K562 (cell line): ENCODE measurements around the gene NOSIP. TPM values are rescaled to one million over a fixed set of nuclear protein-coding genes. Genes with fewer than 3 reads are reported as not detected.

Experiments used
- ATAC-seq: fragments of 200-7000 bp; cut with Tn5 transposase; 3 replicates; pipeline ENCODE4 v1.9.1; 2020; ENCODE audit warnings: moderate library complexity
- BruUV-seq: library from RNA; stranded (reverse); fragments of 400-500 nt; replicated peaks from 2 replicates; lab custom pipeline; 2021; lab: Mats Ljungman, UMichigan
- CTCF ChIA-PET: fragments of 300-600 bp; formaldehyde crosslinking; extraction: SDS; loops from one replicate; lab custom pipeline; 2021; ENCODE audit warnings: low intra/inter-chr PET ratio; lab: Yijun Ruan, JAX
- POLR2A ChIA-PET: fragments of 300-600, 350-650 bp; sonication (Branson Sonifier 250); formaldehyde crosslinking; extraction: SDS; loops from one replicate; lab custom pipeline; 2021; ENCODE audit warnings: antibody characterized with exemption, inconsistent platforms; lab: Yijun Ruan, JAX
- DNase-seq, 4 experiments: peaks; one replicate each; pipeline versions ENCODE4 v3.0.0 to v3.0.0-alpha.2; 2011 to 2018; ENCODE audit warnings: low spot score in 3 of 4, mixed read lengths in 3 of 4; ENCODE audit errors: extremely low read depth in 1 of 4
- FAIRE-seq: peaks from 2 replicates; lab custom pipeline; 2011; peaks lifted over from hg19 to GRCh38; lab: Jason Lieb, UNC
- H2AFZ ChIP-seq: 2 replicates; pipeline ENCODE4 v1.6.0; 2011; ENCODE audit warnings: low read depth, low read length, control low read depth, inconsistent platforms
- H3K27ac ChIP-seq: fragments of 200-600 bp; 3 replicates; pipeline ENCODE4 v1.8.0; 2011; ENCODE audit warnings: low read depth, mild to moderate bottlenecking, control low read depth, inconsistent platforms, low read length, moderate library complexity, mixed read lengths; ENCODE audit errors: extremely low read depth
- H3K27me3 ChIP-seq, 2 experiments: fragments of 300-600 bp in 1 of 2; 2 replicates in 1 of 2; 3 replicates in 1 of 2; pipeline versions ENCODE4 v1.6.0 to v1.8.0; 2011; ENCODE audit warnings: inconsistent platforms in 2 of 2, low read length in 2 of 2, mild to moderate bottlenecking in 1 of 2, mixed read lengths in 1 of 2, moderate library complexity in 1 of 2; ENCODE audit not compliant: control insufficient read depth in 2 of 2, insufficient read depth in 2 of 2
- H3K36me3 ChIP-seq: fragments of 300-600 bp; 3 replicates; pipeline ENCODE4 v1.8.0; 2011; ENCODE audit warnings: mild to moderate bottlenecking, low read length, inconsistent platforms; ENCODE audit not compliant: control insufficient read depth, insufficient read depth
- H3K4me1 ChIP-seq, 2 experiments: fragments of 200-600 bp in 1 of 2; replicated peaks in 1 of 2; 2 replicates in 1 of 2; 3 replicates in 1 of 2; pipeline versions ENCODE4 v1.5.1 to v1.8.0; 2011; ENCODE audit warnings: inconsistent platforms in 2 of 2, low read length in 2 of 2, mild to moderate bottlenecking in 1 of 2, mixed read lengths in 1 of 2, moderate library complexity in 1 of 2; ENCODE audit not compliant: control insufficient read depth in 2 of 2, insufficient read depth in 2 of 2
- H3K4me2 ChIP-seq: 2 replicates; pipeline ENCODE4 v1.6.1; 2011; ENCODE audit warnings: low read length, control low read depth, inconsistent platforms, mixed read lengths; ENCODE audit not compliant: insufficient read depth
- H3K4me3 ChIP-seq: fragments of 200-600 bp; sonication (generic), shearing (Covaris generic); 2 replicates; pipeline ENCODE4 v1.5.1; 2016; ENCODE audit warnings: control low read depth, inconsistent platforms
- H3K79me2 ChIP-seq: fragments of 200-600 bp; 3 replicates; pipeline ENCODE4 v1.8.0; 2011; ENCODE audit warnings: low read length, inconsistent platforms; ENCODE audit not compliant: control insufficient read depth, insufficient read depth
- H3K9ac ChIP-seq, 2 experiments: 2 replicates each; pipeline versions ENCODE4 v1.6.0 to v1.6.1; 2011; ENCODE audit warnings: low read depth in 2 of 2, low read length in 2 of 2, control low read depth in 1 of 2, inconsistent platforms in 1 of 2, mild to moderate bottlenecking in 1 of 2, mixed read lengths in 1 of 2; ENCODE audit not compliant: insufficient read depth in 1 of 2
- H3K9me1 ChIP-seq: one replicate; pipeline ENCODE4 v1.6.0; 2011; ENCODE audit warnings: inconsistent platforms, mild to moderate bottlenecking, low read length, moderate library complexity; ENCODE audit not compliant: control insufficient read depth, insufficient read depth
- H3K9me3 ChIP-seq: replicated peaks from 2 replicates; pipeline ENCODE4 v1.5.1; 2011; ENCODE audit warnings: low read depth, low read length, inconsistent platforms; ENCODE audit not compliant: control insufficient read depth, insufficient read depth
- H4K20me1 ChIP-seq: replicated peaks from 2 replicates; pipeline ENCODE4 v1.6.1; 2011; ENCODE audit warnings: low read length, inconsistent platforms, mixed read lengths; ENCODE audit not compliant: control insufficient read depth, insufficient read depth
- ARID2 ChIP-seq: fragments of 450-650 bp; IDR thresholded peaks from 2 replicates; pipeline ENCODE4 v1.6.1; 2017; ENCODE audit warnings: antibody characterized with exemption, mild to moderate bottlenecking
- BRF2 ChIP-seq: IDR thresholded peaks from 3 replicates; pipeline ENCODE4 v1.6.1; 2011; ENCODE audit warnings: borderline replicate concordance, mild to moderate bottlenecking; ENCODE audit not compliant: insufficient read length, insufficient read depth
- CTCF ChIP-seq, 3 experiments: IDR thresholded peaks in 2 of 3; conservative IDR thresholded peaks in 1 of 3; 2 replicates each; pipeline ENCODE4 v1.5.1; 2011 to 2012; ENCODE audit warnings: low read length in 3 of 3, mild to moderate bottlenecking in 3 of 3, control low read depth in 2 of 3, improper control_type of control experiment in 1 of 3, inconsistent platforms in 1 of 3, low read depth in 1 of 3, mixed read lengths in 1 of 3, moderate library complexity in 1 of 3; ENCODE audit not compliant: insufficient read depth in 2 of 3
- GABPA ChIP-seq: fragments of 200-800 bp; sonication (Bioruptor generic); conservative IDR thresholded peaks from 2 replicates; pipeline ENCODE4 v1.6.1; 2016; ENCODE audit warnings: low read depth, missing genetic modification characterization, missing compliant biosample characterization
- HDAC3 ChIP-seq: fragments of 450-650 bp; IDR thresholded peaks from 2 replicates; pipeline ENCODE4 v1.6.1; 2018; ENCODE audit warnings: borderline replicate concordance, mild to moderate bottlenecking, moderate library complexity; ENCODE audit not compliant: partially characterized antibody
- MNT ChIP-seq, 2 experiments: fragments of 450-650 bp; conservative IDR thresholded peaks; 2 replicates each; pipeline ENCODE4 v1.6.1; 2017; ENCODE audit warnings: mild to moderate bottlenecking in 2 of 2, moderate library complexity in 2 of 2
- NFRKB ChIP-seq: fragments of 450-650 bp; IDR thresholded peaks from 2 replicates; pipeline ENCODE4 v1.6.1; 2016; ENCODE audit warnings: low read depth
- NUFIP1 ChIP-seq: fragments of 450-650 bp; IDR thresholded peaks from 2 replicates; pipeline ENCODE4 v1.6.1; 2018; ENCODE audit not compliant: partially characterized antibody
- RFX1 ChIP-seq: fragments of 450-650 bp; IDR thresholded peaks from 2 replicates; pipeline ENCODE4 v1.6.1; 2016; ENCODE audit warnings: mild to moderate bottlenecking, moderate library complexity
- SMARCA4 ChIP-seq: fragments of 450-650 bp; IDR thresholded peaks from 2 replicates; pipeline ENCODE4 v1.6.1; 2016
- TEAD2 ChIP-seq: fragments of 450-650 bp; IDR thresholded peaks from 2 replicates; pipeline ENCODE4 v1.6.1; 2016; ENCODE audit warnings: missing genetic modification characterization, control low read depth, missing compliant biosample characterization
- VEZF1 ChIP-seq: fragments of 200-800 bp; sonication (Bioruptor generic); IDR thresholded peaks from 2 replicates; pipeline ENCODE4 v1.6.1; 2017; ENCODE audit warnings: missing genetic modification characterization, missing compliant biosample characterization
- ZNF695 ChIP-seq: fragments of 450-650 bp; formaldehyde crosslinking; IDR thresholded peaks from 2 replicates; pipeline ENCODE4 v1.4.0; 2020; ENCODE audit warnings: mild to moderate bottlenecking, moderate library complexity
- WGBS: fragments of 100-300 bp; shearing (Covaris generic); methylation state at CpG from one replicate; pipeline ENCODE4 v1.1.6; 2016; ENCODE audit warnings: low coverage, mixed read lengths; ENCODE audit not compliant: insufficient coverage; ENCODE audit errors: missing lambda C conversion rate; 5-methylcytosine and 5-hydroxymethylcytosine counted together
- in situ Hi-C: fragments of 300-500 bp; cut with MboI; formaldehyde crosslinking; loops from 4 replicates; pipeline ENCODE4 v1.15.0; 2018; ENCODE audit warnings: inconsistent platforms, mixed read lengths
- intact Hi-C: fragments of 100-400 bp; cut with micrococcal nuclease; formaldehyde crosslinking; loops from 2 replicates; pipeline ENCODE4 v1.14.2; 2022
- polyA plus RNA-seq, 8 experiments: library from polyadenylated mRNA; depleted of rRNA in 4 of 8; stranded (reverse) in 5 of 8; unstranded in 3 of 8; fragments of >200 nt; fragmentation: Nextera tagmentation in 2 of 8; fragmentation: Illumina TruSeq in 1 of 8; extraction: Ambion mirVana in 2 of 8; extraction: Trizol in 1 of 8; gene quantifications; 2 replicates each; pipeline versions ENCODE4 v1.2.1 to v1.2.3, GENCODE V29; 2011 to 2014; ENCODE audit warnings: inconsistent platforms in 1 of 8, missing spikeins in 1 of 8
- total RNA-seq, 7 experiments: library from RNA; depleted of rRNA in 6 of 7; stranded (reverse); fragments of >200 nt in 6 of 7; fragmentation: Illumina TruSeq in 2 of 7; extraction: Trizol in 2 of 7; gene quantifications; 2 replicates each; pipeline versions ENCODE4 v1.2.1 to v1.2.3, GENCODE V29; 2011 to 2021; ENCODE audit warnings: low replicate concordance in 1 of 7

The NOSIP gene
- total and polyA plus RNA-seq, 9 of the 15 experiments (the other 6 are each of a cell fraction or from before 2014, with no cell fraction given), result 14.4 to 153 (median 79.9) TPM

GRCh38 chr19:49549045-49549444 lies 31.3 kb downstream of the NOSIP start (continued):
- TF ChIP-seq MNT (conservative IDR thresholded peaks at IDR 0.05) (no peak), GABPA (tag) (no peak), NFRKB (no peak)
- TF ChIP-seq, all 486 proteins: peak for 4

- peak overlapping the region; percentile 53 for H3K4me2 ChIP-seq
- ChIA-PET POLR2A (interaction anchor here (0.5 to 2.1 kb wide), 10 partner anchors 10 to 155 kb away, joined by 3 to 7 read pairs (median 4); partner anchors contain the start of genes PRR12 and RCN3), CTCF (interaction anchor here (0.6 to 2.6 kb wide), 8 partner anchors 24 to 131 kb away, joined by 3 to 16 read pairs (median 4); partner anchors contain the start of gene FLT3LG)
- H4K20me1 ChIP-seq, result no peaks in the 10 kb centered on the region
- no peaks in the 10 kb centered on the region for H3K27me3 ChIP-seq
- no peaks in the 10 kb centered on the region for H3K36me3 ChIP-seq
- peak overlapping the region; percentile 75 for H2AFZ ChIP-seq
- FAIRE-seq (peak; percentile 95), DNase-seq (peak; percentile 74 to 89 (median 76)), ATAC-seq (peak; percentile 88)
- no peaks in the 10 kb centered on the region for H3K79me2 ChIP-seq
- H3K9me1 ChIP-seq, result no peaks in the 10 kb centered on the region
- no peak overlapping the region for H3K27ac ChIP-seq
- peaks cover 2 to 22% of the 10 kb centered on the region in 2 experiments; a peak in 3 of 5 replicates for H3K4me1 ChIP-seq
- H3K9me3 ChIP-seq, result no peaks in the 10 kb centered on the region
- in situ Hi-C loops, result no loop called here
- 1% methylated on average over 9 of the region's 9 CpGs for WGBS
- peak overlapping the region in 1 of 2 experiments; percentile 9; a peak in 1 of 4 replicates for H3K9ac ChIP-seq
- no peak overlapping the region for H3K4me3 ChIP-seq
- intact Hi-C loops, result loop anchor here (1.0 kb wide), 2 partner anchors 23 to 41 kb away; no protein-coding TSS in a partner anchor
- BruUV-seq, result no TSS peak
- TF ChIP-seq ZNF695 (CRISPR knock-in tag) (no peak), VEZF1 (CRISPR knock-in tag) (peak; percentile 46; the same call in 1 of the 2 replicates), NUFIP1 (no peak), SMARCA4 (peak; percentile 32), BRF2 (no peak), RFX1 (no peak), CTCF (IDR thresholded peaks at IDR 0.05 in 2 of 3, conservative IDR thresholded peaks at IDR 0.05 in 1 of 3; ENCODE audit: insufficient read depth in 2 of 3, low read depth in 1 of 3, low read length in 3 of 3) (peak; percentile 84 to 91 (median 85)), HDAC3 (no peak), ARID2 (0 out of 2 replicates have a peak, but pooled peaks have one; percentile 46), TEAD2 (0 out of 2 replicates have a peak, but pooled peaks have one; percentile 13)
Measured at GRCh38 chr19:49546825-49547565, 33.4 kb downstream of the NOSIP start.
